Measurements from ENCODE around the gene MRPL51.

- TF ChIP-seq CTCF (conservative IDR thresholded peaks at IDR 0.05; ENCODE audit: low read depth in 2 of 2) (no peak), EZH2 (IDR thresholded peaks at IDR 0.05; ENCODE audit: low read depth, unreplicated experiment) (no peak), EZH2phosphoT487 (IDR thresholded peaks at IDR 0.05; ENCODE audit: unreplicated experiment) (no peak)
Observed at GRCh38 chr12:6532051-6532926, 39.2 kb upstream of the MRPL51 start.
